Measurements from ENCODE around the gene MFSD6L.

- TF ChIP-seq CTCF (conservative IDR thresholded peaks at IDR 0.05; ENCODE audit: low read length) (no peak), EZH2phosphoT487 (IDR thresholded peaks at IDR 0.05; ENCODE audit: borderline replicate concordance) (no peak)
Measured at GRCh38 chr17:8831234-8831849, 32.2 kb upstream of the MFSD6L start.

Data from Loucy (cell line).